Bronchus fibroblast of lung (primary cell): ENCODE data around the gene KRTAP9-6. TPM values are rescaled to one million over a fixed set of nuclear protein-coding genes. Genes with fewer than 3 reads are reported as not detected.

Experiments
- total RNA-seq: library from RNA; depleted of rRNA; stranded (reverse); fragments of >200 nt; gene quantifications from 2 replicates; pipeline ENCODE4 v1.2.3, GENCODE V29; 2015

KRTAP9-6 gene, protein sequence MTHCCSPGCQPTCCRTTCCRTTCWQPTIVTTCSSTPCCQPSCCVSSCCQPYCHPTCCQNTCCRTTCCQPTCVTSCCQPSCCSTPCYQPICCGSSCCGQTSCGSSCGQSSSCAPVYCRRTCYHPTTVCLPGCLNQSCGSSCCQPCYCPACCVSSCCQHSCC
- total RNA-seq = not detected in 2 replicates

DNA sequence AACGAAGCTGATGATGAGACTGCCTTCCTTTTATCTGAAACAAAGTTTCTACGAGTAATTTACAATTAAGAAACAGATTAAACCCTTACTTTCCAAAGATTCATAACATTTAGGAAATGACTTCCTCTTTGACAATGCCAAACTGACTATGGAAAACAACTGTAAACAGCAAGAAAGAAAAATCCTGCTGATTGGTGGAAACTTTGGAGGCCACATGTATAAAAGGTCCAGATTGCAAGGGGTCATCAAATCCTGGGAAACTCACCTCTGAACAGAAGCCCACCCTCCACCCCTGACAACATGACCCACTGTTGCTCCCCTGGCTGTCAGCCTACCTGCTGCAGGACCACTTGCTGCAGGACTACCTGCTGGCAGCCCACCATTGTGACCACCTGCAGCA lies at the start of gene KRTAP9-6:
TSS of gene KRTAP9-6 (plus strand) at position 301 of the 400 bp plus-strand sequence. CDS start at position 301, 0 bp downstream.

DNA sequence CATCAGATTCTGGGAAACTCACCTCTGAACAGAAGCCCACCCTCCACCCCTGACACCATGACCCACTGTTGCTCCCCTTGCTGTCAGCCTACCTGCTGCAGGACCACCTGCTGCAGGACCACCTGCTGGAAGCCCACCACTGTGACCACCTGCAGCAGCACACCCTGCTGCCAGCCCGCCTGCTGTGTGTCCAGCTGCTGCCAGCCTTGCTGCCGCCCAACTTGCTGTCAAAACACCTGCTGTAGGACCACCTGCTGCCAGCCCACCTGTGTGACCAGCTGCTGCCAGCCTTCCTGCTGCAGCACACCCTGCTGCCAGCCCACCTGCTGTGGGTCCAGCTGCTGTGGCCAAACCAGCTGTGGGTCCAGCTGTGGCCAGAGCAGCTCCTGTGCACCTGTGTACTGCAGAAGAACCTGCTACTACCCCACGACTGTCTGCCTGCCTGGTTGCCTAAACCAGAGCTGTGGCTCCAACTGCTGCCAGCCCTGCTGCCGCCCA lies 38.5 kb upstream of the KRTAP9-6 start, which contains the start of gene KRTAP9-2:
TSS of gene KRTAP9-2 (plus strand) at position 51 of the 498 bp plus-strand sequence. CDS start at position 58, 7 bp downstream.

DNA sequence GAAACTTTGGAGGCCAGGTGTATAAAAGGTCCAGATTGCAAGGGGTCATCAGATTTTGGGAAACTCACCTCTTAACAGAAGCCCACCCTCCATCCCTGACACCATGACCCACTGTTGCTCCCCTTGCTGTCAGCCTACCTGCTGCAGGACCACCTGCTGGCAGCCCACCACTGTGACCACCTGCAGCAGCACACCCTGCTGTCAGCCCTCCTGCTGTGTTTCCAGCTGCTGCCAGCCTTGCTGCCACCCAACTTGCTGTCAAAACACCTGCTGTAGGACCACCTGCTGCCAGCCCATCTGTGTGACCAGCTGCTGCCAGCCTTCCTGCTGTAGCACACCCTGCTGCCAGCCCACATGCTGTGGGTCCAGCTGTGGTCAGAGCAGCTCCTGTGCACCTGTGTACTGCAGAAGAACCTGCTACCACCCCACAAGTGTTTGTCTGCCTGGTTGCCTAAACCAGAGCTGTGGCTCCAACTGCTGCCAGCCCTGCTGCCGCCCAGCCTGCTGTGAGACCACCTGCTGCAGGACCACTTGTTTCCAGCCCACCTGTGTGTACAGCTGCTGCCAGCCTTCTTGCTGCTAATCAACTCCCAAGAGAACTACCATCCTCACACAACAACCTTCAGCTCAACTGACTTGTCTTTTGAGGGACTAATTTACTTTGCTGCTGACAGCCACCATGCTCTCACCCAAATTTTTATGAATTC lies 32.6 kb upstream of the KRTAP9-6 start, which contains the start of gene KRTAP9-3:
TSS of gene KRTAP9-3 (plus strand) at position 51 of the 707 bp plus-strand sequence. CDS start at position 104, 53 bp downstream.

DNA sequence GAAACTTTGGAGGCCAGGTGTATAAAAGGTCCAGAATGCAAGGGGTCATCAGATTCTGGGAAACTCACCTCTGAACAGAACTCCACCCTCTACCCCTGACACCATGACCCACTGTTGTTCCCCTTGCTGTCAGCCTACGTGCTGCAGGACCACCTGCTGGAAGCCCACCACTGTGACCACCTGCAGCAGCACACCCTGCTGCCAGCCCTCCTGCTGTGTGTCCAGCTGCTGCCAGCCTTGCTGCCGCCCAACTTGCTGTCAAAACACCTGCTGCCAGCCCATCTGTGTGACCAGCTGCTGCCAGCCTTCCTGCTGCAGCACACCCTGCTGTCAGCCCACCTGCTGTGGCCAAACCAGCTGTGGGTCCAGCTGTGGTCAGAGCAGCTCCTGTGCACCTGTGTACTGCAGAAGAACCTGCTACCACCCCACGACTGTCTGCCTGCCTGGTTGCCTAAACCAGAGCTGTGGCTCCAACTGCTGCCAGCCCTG lies 27.2 kb upstream of the KRTAP9-6 start, which contains the start of gene KRTAP9-8:
TSS of gene KRTAP9-8 (plus strand) at position 51 of the 489 bp plus-strand sequence. CDS start at position 104, 53 bp downstream.

DNA sequence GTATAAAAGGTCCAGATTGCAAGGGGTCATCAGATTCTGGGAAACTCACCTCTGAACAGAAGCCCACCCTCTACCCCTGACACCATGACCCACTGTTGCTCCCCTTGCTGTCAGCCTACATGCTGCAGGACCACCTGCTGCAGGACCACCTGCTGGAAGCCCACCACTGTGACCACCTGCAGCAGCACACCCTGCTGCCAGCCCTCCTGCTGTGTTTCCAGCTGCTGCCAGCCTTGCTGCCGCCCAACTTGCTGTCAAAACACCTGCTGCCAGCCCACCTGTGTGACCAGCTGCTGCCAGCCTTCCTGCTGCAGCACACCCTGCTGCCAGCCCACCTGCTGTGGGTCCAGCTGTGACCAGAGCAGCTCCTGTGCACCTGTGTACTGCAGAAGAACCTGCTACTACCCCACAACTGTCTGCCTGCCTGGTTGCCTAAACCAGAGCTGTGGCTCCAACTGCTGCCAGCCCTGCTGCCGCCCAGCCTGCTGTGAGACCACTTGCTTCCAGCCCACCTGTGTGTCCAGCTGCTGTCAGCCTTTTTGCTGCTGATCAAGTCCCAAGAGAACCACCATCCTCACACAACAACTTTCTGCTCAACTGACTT lies 15.4 kb upstream of the KRTAP9-6 start, which contains the start of gene KRTAP9-4:
TSS of gene KRTAP9-4 (plus strand) at position 51 of the 604 bp plus-strand sequence. CDS start at position 85, 34 bp downstream.

DNA sequence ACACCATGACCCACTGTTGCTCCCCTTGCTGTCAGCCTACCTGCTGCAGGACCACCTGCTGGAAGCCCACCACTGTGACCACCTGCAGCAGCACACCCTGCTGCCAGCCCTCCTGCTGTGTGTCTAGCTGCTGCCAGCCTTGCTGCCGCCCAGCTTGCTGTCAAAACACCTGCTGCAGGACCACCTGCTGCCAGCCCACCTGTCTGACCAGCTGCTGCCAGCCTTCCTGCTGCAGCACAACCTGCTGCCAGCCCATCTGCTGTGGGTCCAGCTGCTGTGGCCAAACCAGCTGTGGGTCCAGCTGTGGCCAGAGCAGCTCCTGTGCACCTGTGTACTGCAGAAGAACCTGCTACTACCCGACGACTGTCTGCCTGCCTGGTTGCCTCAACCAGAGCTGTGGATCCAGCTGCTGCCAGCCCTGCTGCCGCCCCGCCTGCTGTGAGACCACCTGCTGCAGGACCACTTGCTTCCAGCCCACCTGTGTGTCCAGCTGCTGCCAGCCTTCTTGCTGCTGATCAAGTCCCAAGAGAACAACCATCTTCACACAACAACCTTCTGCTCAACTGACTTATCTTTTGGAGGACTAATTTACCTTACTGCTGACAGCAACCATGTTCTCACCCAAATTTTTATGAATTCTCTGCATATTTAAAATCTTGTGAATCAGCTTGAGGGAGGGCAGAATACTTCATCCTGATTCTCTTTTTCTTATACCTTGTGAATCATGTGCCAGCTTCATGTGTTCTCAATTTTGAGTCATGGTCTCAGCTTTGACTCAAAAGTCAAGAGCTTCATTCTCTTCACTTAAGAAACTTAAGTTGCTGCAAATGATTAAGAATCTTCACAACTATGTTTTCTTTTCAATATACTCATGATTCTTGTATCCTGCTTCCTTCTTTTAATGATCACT lies 9.5 kb upstream of the KRTAP9-6 start, which contains the start of gene KRTAP9-9:
TSS of gene KRTAP9-9 (plus strand) at position 4 of the 910 bp plus-strand sequence.

DNA sequence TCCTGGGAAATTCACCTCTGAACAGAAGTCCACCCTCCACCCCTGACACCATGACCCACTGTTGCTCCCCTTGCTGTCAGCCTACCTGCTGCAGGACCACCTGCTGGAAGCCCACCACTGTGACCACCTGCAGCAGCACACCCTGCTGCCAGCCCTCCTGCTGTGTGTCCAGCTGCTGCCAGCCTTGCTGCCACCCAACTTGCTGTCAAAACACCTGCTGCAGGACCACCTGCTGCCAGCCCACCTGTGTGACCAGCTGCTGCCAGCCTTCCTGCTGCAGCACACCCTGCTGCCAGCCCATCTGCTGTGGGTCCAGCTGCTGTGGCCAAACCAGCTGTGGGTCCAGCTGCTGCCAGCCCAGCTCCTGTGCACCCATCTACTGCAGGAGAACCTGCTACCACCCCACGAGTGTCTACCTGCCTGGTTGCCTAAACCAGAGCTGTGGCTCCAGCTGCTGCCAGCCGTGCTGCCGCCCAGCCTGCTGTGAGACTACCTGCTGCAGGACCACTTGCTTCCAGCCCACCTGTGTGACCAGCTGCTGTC lies 10.5 kb downstream of the KRTAP9-6 start, which contains the start of gene KRTAP9-7:
TSS of gene KRTAP9-7 (plus strand) at position 51 of the 543 bp plus-strand sequence. CDS start at position 51, 0 bp downstream.

DNA sequence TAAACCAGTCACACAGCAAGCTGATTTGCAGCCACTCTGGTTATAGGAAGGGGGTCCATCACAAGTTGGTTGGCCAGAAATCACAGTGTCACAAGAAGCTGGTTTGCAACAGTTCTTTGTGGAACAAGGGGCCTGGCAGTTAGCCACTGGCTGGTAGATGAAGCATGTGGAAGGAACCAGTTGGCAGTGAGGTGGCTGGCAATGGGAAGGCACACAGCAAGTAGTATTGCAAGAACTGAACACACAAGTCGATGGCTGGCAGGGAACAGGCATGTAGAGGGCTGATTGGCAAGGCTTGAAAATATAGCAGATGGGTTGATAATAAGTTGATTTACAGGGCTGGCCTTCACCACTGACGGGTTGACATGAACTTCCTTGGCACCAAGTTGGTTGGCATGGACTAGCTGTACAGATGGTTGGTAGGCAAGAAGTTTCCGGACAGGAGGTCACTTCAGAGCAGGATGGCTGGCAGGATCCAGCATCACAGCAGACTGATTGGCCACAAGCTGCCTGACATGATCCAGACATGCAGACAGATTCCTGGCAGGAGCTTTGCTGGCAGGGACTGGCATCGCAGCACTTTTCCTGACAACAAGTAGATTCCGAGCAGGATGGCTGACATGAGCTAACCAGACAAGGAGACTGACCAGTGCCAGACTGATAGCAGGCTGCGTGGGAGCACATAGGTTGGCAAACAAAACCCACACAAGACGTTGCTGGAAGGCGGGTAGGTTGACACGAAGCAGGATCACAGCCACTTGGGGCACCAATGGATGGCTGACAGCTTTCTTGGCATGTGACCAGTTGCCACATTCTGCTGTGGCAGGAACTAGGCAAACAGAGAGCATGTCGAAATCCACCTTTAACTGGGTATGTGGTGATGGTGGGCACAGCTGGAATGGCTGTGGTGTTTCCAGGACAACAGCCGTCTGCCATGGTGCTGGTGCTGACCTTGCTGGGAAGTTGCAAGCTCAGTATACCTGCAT lies 37.0 kb downstream of the KRTAP9-6 start, which contains the start of gene KRTAP29-1:
TSS of gene KRTAP29-1 (minus strand) at position 936 of the 986 bp plus-strand sequence. CDS start at position 936, 0 bp downstream.

DNA sequence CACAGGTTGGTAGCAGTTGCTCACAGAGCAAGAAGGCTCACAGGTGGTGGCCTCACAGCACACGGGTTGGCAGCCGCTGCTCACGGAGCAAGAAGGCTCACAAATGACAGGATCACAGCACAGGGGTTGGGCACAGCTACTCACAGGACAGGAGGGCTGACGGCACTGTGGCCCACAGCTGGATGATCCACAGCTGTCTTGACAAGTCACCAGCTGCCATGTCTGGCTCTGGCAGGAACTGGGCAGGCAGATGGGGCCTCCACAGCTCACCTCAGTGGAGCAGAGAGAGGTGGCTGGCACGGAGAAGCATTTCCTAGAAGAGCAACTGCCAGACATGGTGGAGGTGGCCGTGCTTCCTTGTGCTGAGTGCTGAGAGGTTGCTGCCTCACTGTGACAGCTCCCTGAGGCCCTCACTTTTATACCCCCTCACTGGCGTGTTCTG lies 43.8 kb downstream of the KRTAP9-6 start, which contains the start of gene KRTAP16-1:
TSS of gene KRTAP16-1 (minus strand) at position 392 of the 442 bp plus-strand sequence. CDS start at position 336, 56 bp downstream.

DNA sequence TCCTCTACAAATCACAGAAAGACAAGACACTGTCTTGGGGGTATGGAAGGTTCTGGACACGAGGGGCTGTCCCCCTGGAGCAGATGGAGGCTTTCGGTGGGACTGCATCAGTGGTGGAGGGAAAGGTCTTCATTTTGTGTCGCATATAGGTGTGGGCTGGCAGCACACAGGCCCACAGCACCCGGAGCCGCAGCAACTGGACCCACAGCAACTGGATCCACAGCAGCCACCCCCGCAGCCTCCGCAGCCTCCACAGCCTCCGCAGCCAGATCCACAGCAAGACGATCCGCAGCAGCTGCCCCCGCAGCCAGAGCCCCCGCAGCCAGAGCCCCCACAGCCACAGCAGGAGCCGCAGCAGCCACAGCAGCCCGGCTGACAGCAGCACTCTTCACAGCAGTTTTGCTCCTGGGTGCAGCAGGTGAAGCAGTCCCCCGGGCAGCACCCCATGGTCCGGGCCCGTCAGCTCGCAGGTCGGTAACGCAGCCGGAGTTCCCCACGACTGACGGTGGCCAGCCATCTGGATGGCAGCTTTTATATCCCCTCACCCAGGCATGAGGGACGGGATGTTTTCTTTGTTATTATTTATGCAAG lies 50.1 kb downstream of the KRTAP9-6 start, which contains the start of gene KRTAP17-1:
TSS of gene KRTAP17-1 (minus strand) at position 507 of the 591 bp plus-strand sequence. CDS start at position 447, 60 bp downstream.

Other genes with a start within 250 kb of the KRTAP9-6 start
- gene KRTAP1-5, start 238.2 kb upstream of the KRTAP9-6 start, total RNA-seq = 0.50 and 0.59 TPM in 2 replicates
- not detected in 2 replicates for gene KRTAP1-4, start 235.2 kb upstream of the KRTAP9-6 start, total RNA-seq
- not detected in 2 replicates for gene KRTAP1-3, start 230.5 kb upstream of the KRTAP9-6 start, total RNA-seq
- not detected in 2 replicates for gene KRTAP1-1, start 223.9 kb upstream of the KRTAP9-6 start, total RNA-seq
- gene KRTAP2-1, start 218.1 kb upstream of the KRTAP9-6 start, total RNA-seq = not detected in 2 replicates
- not detected in 2 replicates for gene KRTAP2-2, start 210.1 kb upstream of the KRTAP9-6 start, total RNA-seq
- gene KRTAP2-3, start 205.3 kb upstream of the KRTAP9-6 start, total RNA-seq = not detected in 2 replicates
- not detected in 2 replicates for gene KRTAP2-4, start 199.5 kb upstream of the KRTAP9-6 start, total RNA-seq
- gene KRTAP4-7, start 181.2 kb upstream of the KRTAP9-6 start, total RNA-seq = not detected in 2 replicates
- not detected in 2 replicates for gene KRTAP4-8, start 167.2 kb upstream of the KRTAP9-6 start, total RNA-seq
- gene KRTAP4-16, start 163.2 kb upstream of the KRTAP9-6 start, total RNA-seq = not detected in 2 replicates
- gene KRTAP4-9, start 160.0 kb upstream of the KRTAP9-6 start, total RNA-seq = not detected in 2 replicates
- gene KRTAP4-11, start 147.0 kb upstream of the KRTAP9-6 start, total RNA-seq = not detected in 2 replicates
- gene KRTAP4-12, start 141.2 kb upstream of the KRTAP9-6 start, total RNA-seq = not detected in 2 replicates
- gene KRTAP4-6, start 124.8 kb upstream of the KRTAP9-6 start, total RNA-seq = not detected in 2 replicates
- gene KRTAP4-5, start 115.6 kb upstream of the KRTAP9-6 start, total RNA-seq = not detected in 2 replicates
- not detected in 2 replicates for gene KRTAP4-4, start 104.6 kb upstream of the KRTAP9-6 start, total RNA-seq
- not detected in 2 replicates for gene KRTAP4-3, start 97.2 kb upstream of the KRTAP9-6 start, total RNA-seq
- gene KRTAP4-2, start 87.2 kb upstream of the KRTAP9-6 start, total RNA-seq = not detected in 2 replicates
- not detected in 2 replicates for gene KRTAP4-1, start 80.5 kb upstream of the KRTAP9-6 start, total RNA-seq
- not detected in 2 replicates for gene KRTAP9-1, start 75.5 kb upstream of the KRTAP9-6 start, total RNA-seq
- not detected in 2 replicates for gene KRTAP9-2, start 38.7 kb upstream of the KRTAP9-6 start, total RNA-seq
- not detected in 2 replicates for gene KRTAP9-3, start 32.9 kb upstream of the KRTAP9-6 start, total RNA-seq
- gene KRTAP9-8, start 27.4 kb upstream of the KRTAP9-6 start, total RNA-seq = not detected in 2 replicates
- gene KRTAP9-4, start 15.7 kb upstream of the KRTAP9-6 start, total RNA-seq = not detected in 2 replicates
- not detected in 2 replicates for gene KRTAP9-9, start 10.0 kb upstream of the KRTAP9-6 start, total RNA-seq
- gene KRTAP9-7, start 10.3 kb downstream of the KRTAP9-6 start, total RNA-seq = not detected in 2 replicates
- not detected in 2 replicates for gene KRTAP29-1, start 37.5 kb downstream of the KRTAP9-6 start, total RNA-seq
- not detected in 2 replicates for gene KRTAP16-1, start 43.9 kb downstream of the KRTAP9-6 start, total RNA-seq
- gene KRTAP17-1, start 50.3 kb downstream of the KRTAP9-6 start, total RNA-seq = not detected in 2 replicates
- not detected in 2 replicates for gene KRT33A, start 85.5 kb downstream of the KRTAP9-6 start, total RNA-seq
- not detected in 2 replicates for gene KRT33B, start 104.4 kb downstream of the KRTAP9-6 start, total RNA-seq
- gene KRT34, start 116.9 kb downstream of the KRTAP9-6 start, total RNA-seq = 0.89 and 1.0 TPM in 2 replicates
- not detected in 2 replicates for gene KRT31, start 132.2 kb downstream of the KRTAP9-6 start, total RNA-seq
- not detected in 2 replicates for gene KRT37, start 159.2 kb downstream of the KRTAP9-6 start, total RNA-seq
- not detected in 2 replicates for gene KRT38, start 175.6 kb downstream of the KRTAP9-6 start, total RNA-seq
- gene KRT32, start 202.0 kb downstream of the KRTAP9-6 start, total RNA-seq = not detected in 2 replicates
- gene KRT35, start 215.8 kb downstream of the KRTAP9-6 start, total RNA-seq = not detected in 2 replicates
- not detected in 2 replicates for gene KRT36, start 224.5 kb downstream of the KRTAP9-6 start, total RNA-seq
- not detected in 2 replicates for gene KRT13, start 240.2 kb downstream of the KRTAP9-6 start, total RNA-seq